Bone marrow (tissue), 2 donors: ENCODE data around the gene SIMC1.
A peak's percentile ranks its signal among the peaks of the same experiment; 100 is the strongest.

Experiments
- DNase-seq, 2 donors: peaks; one replicate each; lab custom pipeline; 2025; lab: John Stamatoyannopoulos, UW

The SIMC1 gene

DNA sequence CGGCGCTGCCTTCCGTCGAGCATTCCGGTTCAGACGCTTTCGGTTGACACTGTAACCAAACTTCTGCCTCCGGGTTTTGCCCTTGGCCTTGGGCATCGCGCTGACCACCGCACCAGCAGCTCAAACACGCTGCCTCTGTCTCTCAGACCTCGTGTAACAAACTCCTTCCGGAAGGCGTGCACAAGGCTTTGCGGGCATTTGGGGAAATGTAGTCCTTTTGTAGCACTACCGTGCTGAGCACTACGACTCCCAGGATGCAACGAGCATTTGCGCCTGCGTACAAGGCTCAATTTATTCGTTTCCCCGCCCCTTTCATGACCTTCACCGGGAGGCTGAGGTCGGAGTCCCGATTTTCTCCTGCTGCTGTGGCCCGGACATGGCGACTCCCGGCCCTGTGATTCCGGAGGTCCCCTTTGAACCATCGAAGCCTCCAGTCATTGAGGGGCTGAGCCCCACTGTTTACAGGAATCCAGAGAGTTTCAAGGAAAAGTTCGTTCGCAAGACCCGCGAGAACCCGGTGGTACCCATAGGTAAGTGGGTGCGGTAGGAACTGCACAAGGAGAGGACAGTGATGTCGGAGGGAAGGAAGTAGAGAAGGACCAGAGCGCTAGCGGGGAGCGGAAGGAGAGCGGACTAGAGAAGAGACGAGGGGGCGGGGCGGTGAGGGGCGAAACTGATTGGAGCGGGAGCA, 150.4 kb downstream of the SIMC1 start, which contains the start of the genes HIGD2A and NOP16:
TSS of gene HIGD2A (plus strand) at position 308 of the 691 bp plus-strand sequence. CDS start at position 377, 69 bp downstream.
TSS of gene NOP16 (minus strand) at position 155 of the 691 bp plus-strand sequence. CDS start at position 96, 59 bp downstream.
- peak; percentile 99 to 100 for DNase-seq

- no peak for DNase-seq
Measured at GRCh38 chr5:176389135-176390123, 151.2 kb downstream of the SIMC1 start.

GRCh38 chr5:176391479-176391878, 153.3 kb downstream of the SIMC1 start:
- no peak for DNase-seq

- no peak for DNase-seq
Measured at GRCh38 chr5:176391999-176392398, 153.8 kb downstream of the SIMC1 start.

DNA sequence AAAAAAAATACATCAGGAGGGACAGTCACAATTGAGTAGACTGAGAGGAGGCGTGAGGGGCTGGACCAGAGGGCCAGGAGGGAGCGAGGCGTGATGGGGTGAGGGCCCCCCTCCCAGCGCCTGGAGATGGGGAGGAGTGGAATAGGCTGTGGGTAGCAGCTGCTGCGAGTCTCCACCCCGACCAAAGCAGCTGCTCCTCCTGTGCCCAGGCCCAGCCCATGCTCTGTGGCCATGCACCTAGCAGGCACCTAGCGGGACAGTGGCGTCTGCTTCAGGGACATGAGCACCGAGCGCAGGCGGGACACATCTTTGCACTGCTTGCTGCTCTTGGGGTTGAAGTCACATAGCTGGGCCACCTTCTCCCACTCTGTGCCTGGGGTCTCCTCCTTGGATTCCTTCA, 154.3 kb downstream of the SIMC1 start:
- DNase-seq = no peak

- DNase-seq = no peak
Measured at GRCh38 chr5:176394096-176394495, 155.9 kb downstream of the SIMC1 start.

- no peak for DNase-seq
Measured at GRCh38 chr5:176394881-176395675, 156.9 kb downstream of the SIMC1 start.
